HEK293 (cell line): ENCODE results near the gene NR2E3.

Experiments used
- CTCF ChIA-PET: fragments of 350-600 bp; formaldehyde crosslinking; extraction: SDS; loops from one replicate; lab custom pipeline; 2021; ENCODE audit warnings: antibody characterized with exemption; lab: Yijun Ruan, JAX
- POLR2A ChIA-PET: fragments of 300-600 bp; formaldehyde crosslinking; extraction: SDS; loops from one replicate; lab custom pipeline; 2020; ENCODE audit warnings: antibody characterized with exemption, inconsistent platforms; lab: Yijun Ruan, JAX
- H3K27ac ChIP-seq: fragments of 200-500 bp; sonication (Bioruptor generic); 2 replicates; pipeline ENCODE4 v1.5.1; 2014; ENCODE audit warnings: low read depth, low read length, control low read depth, inconsistent platforms; ENCODE audit errors: extremely low read depth
- H3K36me3 ChIP-seq, 2 experiments: fragments of 200-500 bp in 1 of 2; sonication (Bioruptor generic) in 1 of 2; 1 replicate in 1 of 2; 2 replicates in 1 of 2; pipeline ENCODE4 v1.5.1; 2014 to 2017; ENCODE audit warnings: inconsistent platforms in 2 of 2, low read length in 2 of 2; ENCODE audit not compliant: control insufficient read depth in 2 of 2, insufficient read depth in 1 of 2
- H3K4me1 ChIP-seq: fragments of 200-500 bp; sonication (Bioruptor generic); 2 replicates; pipeline ENCODE4 v1.5.1; 2014; ENCODE audit warnings: mild to moderate bottlenecking, low read length, inconsistent platforms; ENCODE audit not compliant: control insufficient read depth, insufficient read depth
- H3K4me3 ChIP-seq: 2 replicates; pipeline ENCODE4 v1.5.1; 2011; ENCODE audit warnings: low read depth, mild to moderate bottlenecking, control low read depth, low read length, moderate library complexity
- H3K9me3 ChIP-seq: fragments of 200-500 bp; sonication (Bioruptor generic); 2 replicates; pipeline ENCODE4 v1.5.1; 2014; ENCODE audit warnings: low read depth, low read length, inconsistent platforms; ENCODE audit not compliant: control insufficient read depth, insufficient read depth
- FEZF1 ChIP-seq: fragments of 450-650 bp; formaldehyde crosslinking; IDR thresholded peaks from 2 replicates; pipeline ENCODE4 v1.5.1; 2016; ENCODE audit warnings: missing biosample characterization, missing genetic modification characterization
- IKZF3 ChIP-seq: fragments of 450-650 bp; IDR thresholded peaks from 2 replicates; pipeline ENCODE4 v1.5.0; 2018; ENCODE audit warnings: missing biosample characterization, mild to moderate bottlenecking, missing genetic modification characterization, moderate library complexity
- KLF10 ChIP-seq: fragments of 450-650 bp; IDR thresholded peaks from 2 replicates; pipeline ENCODE4 v1.5.1; 2018; ENCODE audit warnings: missing biosample characterization, mild to moderate bottlenecking, missing genetic modification characterization
- KLF16 ChIP-seq: fragments of 450-650 bp; formaldehyde crosslinking; IDR thresholded peaks from 2 replicates; pipeline ENCODE4 v1.5.1; 2017; ENCODE audit warnings: missing biosample characterization, missing genetic modification characterization
- PBX3 ChIP-seq: sonication (generic); formaldehyde crosslinking; IDR thresholded peaks from 2 replicates; pipeline ENCODE4 v1.8.1; 2022; ENCODE audit warnings: mild to moderate bottlenecking, moderate library complexity, missing genetic modification reagents
- SETDB1 ChIP-seq: IDR thresholded peaks from one replicate; pipeline ENCODE4 v1.6.1; 2017; ENCODE audit warnings: mild to moderate bottlenecking, low read length, moderate library complexity, mixed read lengths; ENCODE audit not compliant: insufficient read length
- ZBTB17 ChIP-seq: fragments of 450-650 bp; formaldehyde crosslinking; IDR thresholded peaks from 2 replicates; pipeline ENCODE4 v1.5.1; 2016; ENCODE audit warnings: missing biosample characterization, missing genetic modification characterization
- ZBTB20 ChIP-seq: fragments of 450-650 bp; formaldehyde crosslinking; IDR thresholded peaks from 2 replicates; pipeline ENCODE4 v1.5.1; 2016; ENCODE audit warnings: missing biosample characterization, missing genetic modification characterization
- ZNF155 ChIP-seq: fragments of 450-650 bp; formaldehyde crosslinking; IDR thresholded peaks from 2 replicates; pipeline ENCODE4 v1.5.1; 2016; ENCODE audit warnings: missing biosample characterization, missing genetic modification characterization
- ZNF169 ChIP-seq: fragments of 450-650 bp; formaldehyde crosslinking; IDR thresholded peaks from 2 replicates; pipeline ENCODE4 v1.5.1; 2016; ENCODE audit warnings: missing biosample characterization, missing genetic modification characterization
- ZNF280D ChIP-seq: fragments of 450-650 bp; formaldehyde crosslinking; IDR thresholded peaks from 2 replicates; pipeline ENCODE4 v1.5.1; 2016; ENCODE audit warnings: missing biosample characterization, missing genetic modification characterization
- ZNF354C ChIP-seq: fragments of 450-650 bp; formaldehyde crosslinking; IDR thresholded peaks from 2 replicates; pipeline ENCODE4 v1.5.1; 2016; ENCODE audit warnings: missing biosample characterization, missing genetic modification characterization, low read depth, borderline replicate concordance
- ZNF510 ChIP-seq: fragments of 450-650 bp; formaldehyde crosslinking; IDR thresholded peaks from 2 replicates; pipeline ENCODE4 v1.5.1; 2018; ENCODE audit warnings: mild to moderate bottlenecking, missing genetic modification characterization, missing biosample characterization; ENCODE audit not compliant: insufficient replicate concordance
- ZNF529 ChIP-seq: fragments of 450-650 bp; formaldehyde crosslinking; IDR thresholded peaks from 2 replicates; pipeline ENCODE4 v1.5.1; 2017; ENCODE audit warnings: missing genetic modification characterization, missing biosample characterization; ENCODE audit not compliant: insufficient replicate concordance
- ZNF548 ChIP-seq: fragments of 450-650 bp; formaldehyde crosslinking; IDR thresholded peaks from 2 replicates; pipeline ENCODE4 v1.5.1; 2016; ENCODE audit warnings: missing biosample characterization, missing genetic modification characterization
- ZNF571 ChIP-seq: fragments of 450-650 bp; formaldehyde crosslinking; IDR thresholded peaks from 2 replicates; pipeline ENCODE4 v1.5.0; 2017; ENCODE audit warnings: missing biosample characterization, missing genetic modification characterization
- ZNF596 ChIP-seq: fragments of 450-650 bp; IDR thresholded peaks from 2 replicates; pipeline ENCODE4 v1.5.0; 2018; ENCODE audit warnings: missing biosample characterization, mild to moderate bottlenecking, missing genetic modification characterization, moderate library complexity
- ZNF623 ChIP-seq: fragments of 450-650 bp; formaldehyde crosslinking; IDR thresholded peaks from 2 replicates; pipeline ENCODE4 v1.5.1; 2016; ENCODE audit warnings: missing biosample characterization, missing genetic modification characterization
- ZNF660 ChIP-seq: fragments of 450-650 bp; IDR thresholded peaks from 2 replicates; pipeline ENCODE4 v1.5.1; 2018; ENCODE audit warnings: missing biosample characterization, mild to moderate bottlenecking, missing genetic modification characterization
- ZSCAN18 ChIP-seq: fragments of 450-650 bp; formaldehyde crosslinking; IDR thresholded peaks from 2 replicates; pipeline ENCODE4 v1.5.1; 2016; ENCODE audit warnings: missing biosample characterization, missing genetic modification characterization
- TF ChIP-seq, protein P1 (sequence below): fragments of 450-650 bp; formaldehyde crosslinking; IDR thresholded peaks from 2 replicates; pipeline ENCODE4 v1.5.0; 2017; ENCODE audit warnings: missing biosample characterization, missing genetic modification characterization, borderline replicate concordance
- TF ChIP-seq, protein P2 (sequence below): fragments of 450-650 bp; formaldehyde crosslinking; optimal IDR thresholded peaks from 2 replicates; pipeline ENCODE3; 2016; ENCODE audit warnings: missing biosample characterization, mild to moderate bottlenecking, missing genetic modification characterization

Gene NR2E3

GRCh38 chr15:71781179-71781964 lies 29.0 kb upstream of the NR2E3 start (continued):
- TF ChIP-seq ZNF510 (tag by site-specific recombination) (no peak), ZNF529 (tag by site-specific recombination) (no peak), PBX3 (CRISPR knock-in tag) (no peak), SETDB1 (no peak), ZNF155 (tag by site-specific recombination) (no peak), ZNF354C (tag by site-specific recombination) (no peak)
- TF ChIP-seq, protein P1, sequence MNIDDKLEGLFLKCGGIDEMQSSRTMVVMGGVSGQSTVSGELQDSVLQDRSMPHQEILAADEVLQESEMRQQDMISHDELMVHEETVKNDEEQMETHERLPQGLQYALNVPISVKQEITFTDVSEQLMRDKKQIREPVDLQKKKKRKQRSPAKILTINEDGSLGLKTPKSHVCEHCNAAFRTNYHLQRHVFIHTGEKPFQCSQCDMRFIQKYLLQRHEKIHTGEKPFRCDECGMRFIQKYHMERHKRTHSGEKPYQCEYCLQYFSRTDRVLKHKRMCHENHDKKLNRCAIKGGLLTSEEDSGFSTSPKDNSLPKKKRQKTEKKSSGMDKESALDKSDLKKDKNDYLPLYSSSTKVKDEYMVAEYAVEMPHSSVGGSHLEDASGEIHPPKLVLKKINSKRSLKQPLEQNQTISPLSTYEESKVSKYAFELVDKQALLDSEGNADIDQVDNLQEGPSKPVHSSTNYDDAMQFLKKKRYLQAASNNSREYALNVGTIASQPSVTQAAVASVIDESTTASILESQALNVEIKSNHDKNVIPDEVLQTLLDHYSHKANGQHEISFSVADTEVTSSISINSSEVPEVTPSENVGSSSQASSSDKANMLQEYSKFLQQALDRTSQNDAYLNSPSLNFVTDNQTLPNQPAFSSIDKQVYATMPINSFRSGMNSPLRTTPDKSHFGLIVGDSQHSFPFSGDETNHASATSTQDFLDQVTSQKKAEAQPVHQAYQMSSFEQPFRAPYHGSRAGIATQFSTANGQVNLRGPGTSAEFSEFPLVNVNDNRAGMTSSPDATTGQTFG (tag by site-specific recombination) = no peak

DNA sequence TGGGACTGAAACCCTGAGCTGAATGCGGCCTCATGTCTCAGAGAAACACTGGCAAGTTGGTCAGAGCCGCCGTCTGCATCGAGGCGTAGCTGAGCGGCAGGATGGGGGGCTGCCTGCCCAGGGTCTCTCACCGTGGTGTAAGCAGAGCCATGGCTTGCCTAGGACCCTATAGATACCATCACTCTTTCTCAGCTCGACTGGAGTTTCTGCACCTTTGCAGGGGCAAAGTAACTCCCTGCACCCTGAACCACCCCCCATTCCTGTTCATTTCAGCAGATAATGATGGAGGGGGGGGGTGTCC lies 28.4 kb upstream of the NR2E3 start:
- H3K27ac ChIP-seq = no peak overlapping the region
- ChIA-PET CTCF (interaction anchor here (0.6 to 5.1 kb wide), 10 partner anchors 9 to 1260 kb away, joined by 3 to 70 read pairs (median 12); no protein-coding TSS in a partner anchor), POLR2A (no interaction called here)
- TF ChIP-seq ZNF548 (tag by site-specific recombination) = no peak
- no peak for TF ChIP-seq ZNF660 (tag by site-specific recombination)
- no peak for TF ChIP-seq ZNF623
- TF ChIP-seq ZBTB20 (tag by site-specific recombination) = no peak
- TF ChIP-seq, protein P2, sequence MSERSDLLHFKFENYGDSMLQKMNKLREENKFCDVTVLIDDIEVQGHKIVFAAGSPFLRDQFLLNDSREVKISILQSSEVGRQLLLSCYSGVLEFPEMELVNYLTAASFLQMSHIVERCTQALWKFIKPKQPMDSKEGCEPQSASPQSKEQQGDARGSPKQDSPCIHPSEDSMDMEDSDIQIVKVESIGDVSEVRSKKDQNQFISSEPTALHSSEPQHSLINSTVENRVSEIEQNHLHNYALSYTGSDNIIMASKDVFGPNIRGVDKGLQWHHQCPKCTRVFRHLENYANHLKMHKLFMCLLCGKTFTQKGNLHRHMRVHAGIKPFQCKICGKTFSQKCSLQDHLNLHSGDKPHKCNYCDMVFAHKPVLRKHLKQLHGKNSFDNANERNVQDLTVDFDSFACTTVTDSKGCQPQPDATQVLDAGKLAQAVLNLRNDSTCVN (tag by site-specific recombination) = no peak
- no peak for TF ChIP-seq IKZF3
- H3K4me1 ChIP-seq = peaks cover 3% of the 10 kb centered on the region; the same call in 1 of the 2 replicates
- no peak overlapping the region for H3K4me3 ChIP-seq
- no peaks in the 10 kb centered on the region for H3K9me3 ChIP-seq
- H3K36me3 ChIP-seq = no peaks in the 10 kb centered on the region

- Histone ChIP-seq H3K9me3 (no peaks in the 10 kb centered on the region), H3K27ac (no peak overlapping the region), H3K4me3 (no peak overlapping the region), H3K36me3 (no peaks in the 10 kb centered on the region), H3K4me1 (peaks cover 3% of the 10 kb centered on the region; the same call in 1 of the 2 replicates)
- ChIA-PET CTCF (interaction anchor here (0.6 to 5.1 kb wide), 4 partner anchors 19 to 155 kb away, joined by 5 to 70 read pairs (median 16); no protein-coding TSS in a partner anchor), POLR2A (interaction anchor here (0.6 kb wide), 1 partner anchor 446 kb away, joined by 3 read pairs; no protein-coding TSS in a partner anchor)
- TF ChIP-seq ZNF596 = no peak
- no peak for TF ChIP-seq KLF16 (tag by site-specific recombination)
- no peak for TF ChIP-seq ZBTB17 (tag by site-specific recombination)
- TF ChIP-seq ZNF571 (tag by site-specific recombination) = no peak
- no peak for TF ChIP-seq ZNF169 (tag by site-specific recombination)
- TF ChIP-seq FEZF1 (tag by site-specific recombination) = no peak
- no peak for TF ChIP-seq KLF10 (tag by site-specific recombination)
- no peak for TF ChIP-seq ZNF280D (tag by site-specific recombination)
- no peak for TF ChIP-seq ZSCAN18 (tag by site-specific recombination)
These were observed 27.8 kb upstream of the NR2E3 start for GRCh38 chr15:71782422-71783165.
